ENCODE results near the gene CHST10. TPM values are rescaled to one million over a fixed set of nuclear protein-coding genes. Genes with fewer than 3 reads are reported as not detected.
"Not testable (repeated sequence)": the region's sequence is repeated elsewhere in the genome, so short reads cannot be mapped to it uniquely, and the experiment has no call there.

The CHST10 gene
- total and polyA plus RNA-seq, 9 donors = 10.0 to 23.7 (median 15.8) TPM

DNA sequence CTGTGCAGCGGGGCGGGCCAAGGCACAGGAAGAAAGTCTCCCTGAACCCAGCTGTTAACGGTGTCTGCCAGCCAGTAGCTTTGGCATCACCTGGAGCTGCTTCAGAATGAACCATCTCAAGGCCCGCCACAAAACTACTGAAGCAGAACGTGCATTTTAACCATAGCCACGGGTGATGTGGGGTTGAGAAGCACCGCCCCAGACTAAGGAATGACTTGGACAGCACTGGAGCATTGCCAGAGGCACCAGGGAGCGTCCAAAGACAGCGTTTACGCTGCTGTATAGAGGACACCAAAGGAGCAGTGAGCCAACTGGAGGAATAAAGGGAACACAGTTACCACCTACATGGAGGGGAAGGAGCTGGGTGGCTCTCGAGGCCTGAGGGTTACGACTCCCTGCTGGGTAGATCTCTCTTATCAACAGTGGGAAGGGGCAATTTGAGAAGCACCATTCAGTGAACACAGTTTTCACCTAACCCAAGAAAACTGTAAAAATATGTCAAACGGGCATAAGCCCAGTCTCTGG lies 66.7 kb downstream of the CHST10 start:
- no peaks in the 10 kb centered on the region for H3K9me3 ChIP-seq
- DNase-seq = peak; percentile 35 to 72 (median 39)
- TF ChIP-seq POLR2A (IDR thresholded peaks at IDR 0.05) (no peak), EP300 (IDR thresholded peaks at IDR 0.05) (no peak), CTCF (IDR thresholded peaks at IDR 0.05) (no peak)
- H3K4me3 ChIP-seq = no peak overlapping the region
- 29 to 35% (median 33%) methylated on average over 13 of the region's 13 CpGs for WGBS, 3 donors
- H3K27me3 ChIP-seq = no peaks in the 10 kb centered on the region
- peaks cover 5% of the 10 kb centered on the region for H3K4me1 ChIP-seq (ENCODE audit: insufficient read depth)
- intact Hi-C loops (cut with DNase I) = no loop called here
- no peak overlapping the region for H3K27ac ChIP-seq
- H3K36me3 ChIP-seq = no peaks in the 10 kb centered on the region

DNA sequence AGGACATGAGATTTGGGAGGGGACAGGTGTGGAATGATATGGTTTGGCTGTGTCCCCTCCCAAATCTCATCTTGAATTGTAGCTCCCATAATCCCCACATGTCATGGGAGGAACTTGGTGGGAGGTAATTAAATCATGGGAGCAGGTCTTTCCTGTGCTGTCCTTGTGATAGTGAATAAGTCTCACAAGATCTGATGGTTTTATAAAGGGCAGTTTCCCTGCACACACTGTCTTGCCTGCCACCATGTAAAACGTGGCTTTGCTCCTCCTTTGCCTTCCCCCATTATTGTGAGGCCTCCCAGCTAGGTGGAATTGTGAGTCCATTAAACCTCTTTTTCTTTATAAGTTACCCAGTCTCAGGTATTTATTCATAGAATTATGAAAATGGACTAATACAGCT lies 72.3 kb downstream of the CHST10 start:
- intact Hi-C loops (cut with DNase I); H3K4me3 ChIP-seq: not testable (repeated sequence)
- WGBS, 3 donors = 32 to 38% (median 34%) methylated on average over 1 of the region's 1 CpG

GRCh38 chr2:100344433-100344832 lies 73.0 kb downstream of the CHST10 start:
- intact Hi-C loops (cut with DNase I) = no loop called here
- Histone ChIP-seq H3K36me3 (no peaks in the 10 kb centered on the region), H3K27ac (no peak overlapping the region), H3K4me3 (no peak overlapping the region), H3K27me3 (no peaks in the 10 kb centered on the region), H3K4me1 (ENCODE audit: insufficient read depth) (no peaks in the 10 kb centered on the region), H3K9me3 (no peaks in the 10 kb centered on the region)
- no peak for TF ChIP-seq POLR2A (IDR thresholded peaks at IDR 0.05)
- no peak for TF ChIP-seq EP300 (IDR thresholded peaks at IDR 0.05)
- TF ChIP-seq CTCF (IDR thresholded peaks at IDR 0.05) = no peak
- DNase-seq = no peak
- WGBS, 3 donors = 58 to 68% (median 62%) methylated on average over 4 of the region's 4 CpGs

More for the DNA sequence above, 72.3 kb downstream of the CHST10 start:
- DNase-seq; H3K9me3 ChIP-seq; H3K4me1 ChIP-seq (ENCODE audit: insufficient read depth); H3K36me3 ChIP-seq; H3K27ac ChIP-seq; H3K27me3 ChIP-seq: not testable (repeated sequence)

DNA sequence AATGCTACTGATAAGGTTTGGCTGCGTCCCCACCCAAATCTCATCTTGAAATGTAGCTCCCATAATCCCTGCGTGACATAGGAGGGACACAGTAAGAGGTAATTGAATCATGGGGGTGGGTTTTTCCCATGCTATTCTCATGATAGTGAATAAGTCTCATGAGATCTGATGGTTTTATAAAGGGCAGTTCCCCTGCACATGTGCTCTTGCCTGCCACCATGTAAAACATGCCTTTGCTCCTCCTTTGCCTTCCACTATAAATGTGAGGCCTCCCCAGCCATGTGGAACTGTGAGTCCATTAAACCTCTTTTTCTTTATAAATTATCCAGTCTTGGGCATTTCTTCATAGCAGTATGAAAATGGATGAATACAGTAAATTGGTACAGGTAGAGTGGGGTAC lies 75.0 kb downstream of the CHST10 start:
- H3K9me3 ChIP-seq; H3K27me3 ChIP-seq; H3K4me3 ChIP-seq; H3K36me3 ChIP-seq; H3K27ac ChIP-seq; intact Hi-C loops (cut with DNase I); H3K4me1 ChIP-seq (ENCODE audit: insufficient read depth); DNase-seq: not testable (repeated sequence)
- 92 to 96% (median 95%) methylated on average over 2 of the region's 2 CpGs for WGBS, 3 donors

Small RNA genes lying within 50 kb of the gene (small RNA-seq; reads per million reads assigned to genes)
- not detected for gene AC012493.2
- not detected for gene AC012493.3

Other genes with a start within 250 kb of the CHST10 start
- gene LONRF2, start 95.2 kb downstream of the CHST10 start, total RNA-seq = 100 to 1,000 TPM in 1 of 7 donors, 10 to 100 TPM in 6; 20.6 to 133 (median 37.8) TPM
- 10 to 100 TPM in 1 of 2 donors, 1 to 10 TPM in 1; 4.7 to 16.5 TPM for gene LONRF2, start 95.2 kb downstream of the CHST10 start, polyA plus RNA-seq
- gene NMS, start 52.8 kb upstream of the CHST10 start, total RNA-seq = not detected
- not detected for gene NMS, start 52.8 kb upstream of the CHST10 start, polyA plus RNA-seq
- 10 to 100 TPM in 6 of 7 donors, 1 to 10 TPM in 1; 9.8 to 24.6 (median 19.1) TPM for gene PDCL3, start 145.3 kb upstream of the CHST10 start, total RNA-seq
- gene PDCL3, start 145.3 kb upstream of the CHST10 start, polyA plus RNA-seq = 10 to 100 TPM; 19.8 to 34.5 TPM